ENCODE measurements around the gene ATP5F1D. TPM values are rescaled to one million over a fixed set of nuclear protein-coding genes. Genes with fewer than 3 reads are reported as not detected.
"Not testable (repeated sequence)": the region's sequence is repeated elsewhere in the genome, so short reads cannot be mapped to it uniquely, and the experiment has no call there.

Gene ATP5F1D
- 100 to 1,000 TPM; 151 to 166 TPM for total RNA-seq

DNA sequence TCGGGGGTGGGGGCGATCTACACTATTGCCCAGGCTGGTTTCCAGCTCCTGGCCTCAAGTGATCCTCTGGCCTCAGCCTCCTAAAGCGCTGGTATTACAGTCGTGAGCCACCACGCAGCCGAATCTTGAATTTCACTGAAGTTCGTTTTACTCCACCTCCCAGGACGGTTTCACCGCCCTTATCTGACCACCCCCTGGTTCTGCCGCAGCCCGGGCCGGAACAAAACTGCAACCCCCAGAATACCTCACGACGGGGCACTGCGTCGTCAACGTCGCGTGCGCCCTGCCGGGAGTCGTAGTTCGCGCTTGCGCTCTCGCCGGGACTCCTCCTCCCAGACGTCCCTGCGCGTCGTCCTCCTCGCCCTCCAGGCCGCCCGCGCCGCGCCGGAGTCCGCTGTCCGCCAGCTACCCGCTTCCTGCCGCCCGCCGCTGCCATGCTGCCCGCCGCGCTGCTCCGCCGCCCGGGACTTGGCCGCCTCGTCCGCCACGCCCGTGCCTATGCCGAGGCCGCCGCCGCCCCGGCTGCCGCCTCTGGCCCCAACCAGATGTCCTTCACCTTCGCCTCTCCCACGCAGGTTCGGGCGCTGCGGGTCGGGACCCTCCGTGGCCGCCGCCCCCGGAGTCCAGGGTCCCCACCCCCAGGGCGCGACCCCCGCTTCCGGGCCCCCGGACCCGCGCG, at the start of gene ATP5F1D:
TSS of gene ATP5F1D (plus strand) at position 335 of the 679 bp plus-strand sequence. CDS start at position 435, 100 bp downstream.
- Mint-ChIP-seq H3K36me3 (ENCODE audit: low read depth) (peaks cover 11% of the 10 kb centered on the region), H3K4me1 (peaks cover 45% of the 10 kb centered on the region), H3K4me3 (peak within 1 kb of the TSS; percentile 86), H3K9me3 (no peaks in the 10 kb centered on the region), H3K27me3 (peaks cover 20% of the 10 kb centered on the region), H3K27ac (peak within 1 kb of the TSS; percentile 92)
- DNase-seq = peak; percentile 90
- CTCF ChIA-PET = interaction anchor here (1.2 to 7.5 kb wide), 5 partner anchors 16 to 257 kb away, joined by 3 to 299 read pairs (median 6); partner anchors contain the start of genes CIRBP, FAM174C and WDR18
- POLR2A ChIA-PET = interaction anchor here (0.7 to 1.5 kb wide), 3 partner anchors 12 to 49 kb away, joined by 3 to 8 read pairs (median 4); partner anchors contain the start of gene CIRBP

DNA sequence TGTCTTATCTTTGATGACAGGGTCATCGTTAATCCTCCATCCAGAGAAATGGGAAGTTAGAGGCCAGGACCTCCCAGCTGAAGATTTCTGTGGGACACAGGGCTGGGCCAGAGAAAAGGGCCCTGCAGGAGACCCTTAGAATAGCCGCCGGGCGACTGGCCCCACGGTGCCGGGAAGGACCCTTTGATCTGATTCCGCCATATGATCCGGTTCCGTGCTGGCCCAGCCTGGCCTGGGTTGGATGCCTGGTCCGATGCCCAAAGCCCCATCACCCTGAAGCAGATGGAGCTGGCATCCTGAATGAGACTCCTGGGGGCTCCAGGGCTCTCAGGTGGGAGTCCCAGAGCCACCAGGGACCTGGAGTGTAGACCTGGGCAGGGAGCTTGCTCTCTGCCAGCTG, 42.0 kb upstream of the ATP5F1D start:
- no peaks in the 10 kb centered on the region for H3K27me3 Mint-ChIP-seq
- ChIA-PET CTCF (interaction anchor here (0.6 to 1.4 kb wide), 3 partner anchors 98 to 401 kb away, joined by 3 to 4 read pairs (median 3); no protein-coding TSS in a partner anchor), POLR2A (no interaction called here)
- H3K4me1 Mint-ChIP-seq = peaks cover 14% of the 10 kb centered on the region
- no peak for DNase-seq
- H3K9me3 Mint-ChIP-seq = no peaks in the 10 kb centered on the region
- no peaks in the 10 kb centered on the region for H3K36me3 Mint-ChIP-seq (ENCODE audit: low read depth)
- H3K4me3 Mint-ChIP-seq = no peak overlapping the region
- no peak overlapping the region for H3K27ac Mint-ChIP-seq

DNA sequence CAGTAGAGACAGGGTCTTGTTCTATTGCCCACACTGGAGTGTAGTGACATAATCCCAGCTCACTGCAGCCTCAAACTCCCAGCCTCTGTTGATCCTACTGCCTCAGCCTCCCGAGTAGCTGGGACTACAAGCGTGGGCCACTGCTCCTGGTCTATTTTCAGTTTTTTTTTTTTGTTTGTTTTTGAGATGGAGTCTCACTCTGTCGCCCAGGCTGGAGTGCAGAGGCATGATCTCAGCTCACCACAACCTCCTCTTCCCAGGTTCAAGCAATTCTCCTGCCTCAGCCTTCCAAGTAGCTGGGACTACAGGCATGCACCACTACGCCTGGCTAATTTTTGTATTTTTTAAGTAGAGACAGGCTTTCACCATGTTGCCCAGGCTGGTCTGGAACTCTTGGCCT, 40.9 kb upstream of the ATP5F1D start:
- H3K27ac Mint-ChIP-seq = not testable (repeated sequence)

DNA sequence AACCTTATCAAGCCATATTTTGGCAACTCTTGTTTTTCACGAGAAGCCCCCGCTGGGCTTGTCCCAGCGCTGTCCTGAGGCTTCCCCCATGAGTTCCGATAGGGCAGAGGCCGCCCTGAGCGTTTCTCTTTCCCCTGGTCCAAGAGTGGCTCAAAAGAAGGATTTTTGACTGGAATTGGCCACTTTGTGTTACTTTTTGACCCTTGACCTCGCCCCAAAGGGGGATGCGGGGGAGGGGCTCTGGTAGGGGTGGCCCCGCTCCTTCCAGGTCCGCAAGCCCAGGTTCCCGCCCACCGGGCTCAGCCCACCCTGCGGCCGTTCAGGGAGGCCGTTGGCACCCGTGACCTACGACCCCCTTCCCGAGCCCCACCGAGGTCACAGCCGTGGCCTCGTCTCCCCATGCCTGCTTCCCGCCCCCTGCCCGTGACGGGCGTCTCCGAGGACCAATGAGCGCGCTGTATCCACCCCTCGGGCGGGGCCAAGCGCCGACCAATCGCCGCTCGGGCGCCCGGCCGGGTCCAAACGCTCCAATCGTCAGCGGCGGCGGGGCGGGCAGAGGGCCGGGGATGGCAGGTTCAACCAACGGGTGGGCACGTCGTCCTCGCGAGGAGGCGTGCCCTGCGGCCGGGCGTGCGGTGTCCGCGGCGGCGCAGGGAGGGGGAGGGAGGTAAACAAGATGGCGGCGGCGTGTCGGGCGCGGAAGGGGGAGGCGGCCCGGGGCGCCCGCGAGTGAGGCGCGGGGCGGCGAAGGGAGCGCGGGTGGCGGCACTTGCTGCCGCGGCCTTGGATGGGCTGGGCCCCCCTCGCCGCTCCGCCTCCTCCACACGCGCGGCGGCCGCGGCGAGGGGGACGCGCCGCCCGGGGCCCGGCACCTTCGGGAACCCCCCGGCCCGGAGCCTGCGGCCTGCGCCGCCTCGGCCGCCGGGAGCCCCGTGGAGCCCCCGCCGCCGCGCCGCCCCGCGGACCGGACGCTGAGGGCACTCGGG, 36.1 kb upstream of the ATP5F1D start, which contains the start of gene STK11:
TSS of gene STK11 (plus strand) at position 665 of the 986 bp plus-strand sequence. CDS start 1,136 bp downstream, outside the sequence.
- CTCF ChIA-PET = interaction anchor here (1.7 kb wide), 1 partner anchor 9 kb away, joined by 5 read pairs; no protein-coding TSS in a partner anchor
- Mint-ChIP-seq H3K4me3 (peak within 1 kb of the TSS; percentile 97), H3K4me1 (peaks cover 30% of the 10 kb centered on the region), H3K9me3 (no peaks in the 10 kb centered on the region), H3K27me3 (no peaks in the 10 kb centered on the region), H3K36me3 (ENCODE audit: low read depth) (peaks cover 22% of the 10 kb centered on the region), H3K27ac (peak within 1 kb of the TSS; percentile 89)
- DNase-seq = peak; percentile 99
- POLR2A ChIA-PET = no interaction called here

More for the DNA sequence above, 40.9 kb upstream of the ATP5F1D start:
- POLR2A ChIA-PET; H3K36me3 Mint-ChIP-seq (ENCODE audit: low read depth); H3K4me3 Mint-ChIP-seq; H3K9me3 Mint-ChIP-seq; H3K27me3 Mint-ChIP-seq; DNase-seq: not testable (repeated sequence)
- peaks cover 16% of the 10 kb centered on the region for H3K4me1 Mint-ChIP-seq
- CTCF ChIA-PET = interaction anchor here (0.9 to 1.4 kb wide), 2 partner anchors 13 to 170 kb away, joined by 3 to 4 read pairs; no protein-coding TSS in a partner anchor

DNA sequence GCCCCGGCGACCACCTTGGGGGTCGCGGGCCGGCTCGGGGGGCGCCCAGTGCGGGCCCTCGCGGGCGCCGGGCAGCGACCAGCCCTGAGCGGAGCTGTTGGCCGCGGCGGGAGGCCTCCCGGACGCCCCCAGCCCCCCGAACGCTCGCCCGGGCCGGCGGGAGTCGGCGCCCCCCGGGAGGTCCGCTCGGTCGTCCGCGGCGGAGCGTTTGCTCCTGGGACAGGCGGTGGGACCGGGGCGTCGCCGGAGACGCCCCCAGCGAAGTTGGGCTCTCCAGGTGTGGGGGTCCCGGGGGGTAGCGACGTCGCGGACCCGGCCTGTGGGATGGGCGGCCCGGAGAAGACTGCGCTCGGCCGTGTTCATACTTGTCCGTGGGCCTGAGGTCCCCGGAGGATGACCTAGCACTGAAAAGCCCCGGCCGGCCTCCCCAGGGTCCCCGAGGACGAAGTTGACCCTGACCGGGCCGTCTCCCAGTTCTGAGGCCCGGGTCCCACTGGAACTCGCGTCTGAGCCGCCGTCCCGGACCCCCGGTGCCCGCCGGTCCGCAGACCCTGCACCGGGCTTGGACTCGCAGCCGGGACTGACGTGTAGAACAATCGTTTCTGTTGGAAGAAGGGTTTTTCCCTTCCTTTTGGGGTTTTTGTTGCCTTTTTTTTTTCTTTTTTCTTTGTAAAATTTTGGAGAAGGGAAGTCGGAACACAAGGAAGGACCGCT, 35.2 kb upstream of the ATP5F1D start:
- Mint-ChIP-seq H3K4me3 (peak overlapping the region; percentile 97), H3K36me3 (ENCODE audit: low read depth) (peaks cover 23% of the 10 kb centered on the region), H3K9me3 (no peaks in the 10 kb centered on the region), H3K4me1 (peaks cover 34% of the 10 kb centered on the region), H3K27me3 (no peaks in the 10 kb centered on the region), H3K27ac (peak overlapping the region; percentile 89)
- ChIA-PET CTCF (interaction anchor here (1.0 to 1.4 kb wide), 2 partner anchors 38 to 113 kb away, joined by 3 to 6 read pairs; no protein-coding TSS in a partner anchor), POLR2A (interaction anchor here (0.6 kb wide), 1 partner anchor 658 kb away, joined by 3 read pairs; no protein-coding TSS in a partner anchor)
- no peak for DNase-seq

DNA sequence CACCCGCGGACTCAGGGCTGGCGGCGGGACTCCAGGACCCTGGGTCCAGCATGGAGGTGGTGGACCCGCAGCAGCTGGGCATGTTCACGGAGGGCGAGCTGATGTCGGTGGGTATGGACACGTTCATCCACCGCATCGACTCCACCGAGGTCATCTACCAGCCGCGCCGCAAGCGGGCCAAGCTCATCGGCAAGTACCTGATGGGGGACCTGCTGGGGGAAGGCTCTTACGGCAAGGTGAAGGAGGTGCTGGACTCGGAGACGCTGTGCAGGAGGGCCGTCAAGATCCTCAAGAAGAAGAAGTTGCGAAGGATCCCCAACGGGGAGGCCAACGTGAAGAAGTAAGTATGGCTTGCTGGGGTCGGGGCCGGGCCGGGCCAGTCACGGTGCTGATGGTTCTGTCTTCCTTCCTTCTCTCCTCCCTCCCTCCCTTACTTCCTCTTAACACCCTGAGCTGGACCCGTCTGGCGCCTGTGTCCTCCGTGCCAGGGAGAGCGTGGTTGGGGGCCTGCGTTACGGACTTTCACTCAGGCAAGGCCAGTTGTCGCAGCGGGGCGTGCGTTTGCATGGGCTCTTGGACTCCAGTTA, 34.6 kb upstream of the ATP5F1D start:
- Mint-ChIP-seq H3K9me3 (no peaks in the 10 kb centered on the region), H3K27ac (peak overlapping the region; percentile 89), H3K27me3 (no peaks in the 10 kb centered on the region), H3K4me1 (peaks cover 39% of the 10 kb centered on the region), H3K4me3 (peak overlapping the region; percentile 97), H3K36me3 (ENCODE audit: low read depth) (peaks cover 26% of the 10 kb centered on the region)
- DNase-seq = peak; percentile 42
- ChIA-PET CTCF (interaction anchor here (1.0 to 1.4 kb wide), 2 partner anchors 37 to 113 kb away, joined by 3 to 6 read pairs; no protein-coding TSS in a partner anchor), POLR2A (interaction anchor here (0.6 kb wide), 1 partner anchor 658 kb away, joined by 3 read pairs; no protein-coding TSS in a partner anchor)

DNA sequence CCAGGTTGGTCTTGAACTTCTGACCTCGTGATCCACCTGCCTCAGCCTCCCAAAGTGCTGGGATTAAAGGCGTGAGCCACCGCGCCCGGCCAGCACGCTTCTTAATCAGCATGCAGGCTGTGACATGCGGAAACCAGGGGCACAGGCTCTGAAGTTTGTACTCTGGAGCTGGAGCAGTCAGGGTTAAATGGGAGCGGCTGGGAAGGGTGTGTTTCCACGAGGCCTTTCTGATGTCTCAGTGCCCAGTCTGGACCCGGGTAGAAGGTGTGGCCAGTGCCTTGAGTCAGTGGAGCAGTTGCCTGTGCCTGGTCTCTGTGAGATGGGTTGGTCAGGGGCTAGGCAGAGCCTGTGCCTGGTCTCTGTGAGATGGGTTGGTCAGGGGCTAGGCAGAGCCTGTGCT, 32.7 kb upstream of the ATP5F1D start:
- H3K4me3 Mint-ChIP-seq = peak overlapping the region; percentile 97
- POLR2A ChIA-PET, H3K27me3 Mint-ChIP-seq, H3K9me3 Mint-ChIP-seq, H3K27ac Mint-ChIP-seq, DNase-seq: not testable (repeated sequence)
- H3K36me3 Mint-ChIP-seq (ENCODE audit: low read depth) = peaks cover 32% of the 10 kb centered on the region
- CTCF ChIA-PET = interaction anchor here (1.9 kb wide), 1 partner anchor 36 kb away, joined by 6 read pairs; no protein-coding TSS in a partner anchor
- peaks cover 37% of the 10 kb centered on the region for H3K4me1 Mint-ChIP-seq

DNA sequence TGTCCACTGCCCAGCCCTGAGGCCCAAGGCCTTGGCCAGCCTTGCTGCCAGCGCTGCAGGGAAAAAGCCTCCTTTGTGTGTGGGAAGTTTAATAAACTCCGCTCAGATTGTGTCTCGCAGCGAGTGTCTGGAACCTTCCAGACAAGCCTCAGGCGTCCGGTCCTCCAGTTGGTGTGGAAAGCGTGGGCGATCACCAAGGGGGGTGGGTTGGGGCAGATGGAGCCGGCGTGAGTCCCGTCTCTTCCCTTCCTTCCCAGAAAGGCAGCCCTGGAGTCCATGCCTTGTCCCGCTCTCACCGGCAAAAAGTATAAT, 31.4 kb upstream of the ATP5F1D start:
- CTCF ChIA-PET = interaction anchor here (1.9 kb wide), 2 partner anchors 34 to 97 kb away, joined by 5 to 6 read pairs; no protein-coding TSS in a partner anchor

DNA sequence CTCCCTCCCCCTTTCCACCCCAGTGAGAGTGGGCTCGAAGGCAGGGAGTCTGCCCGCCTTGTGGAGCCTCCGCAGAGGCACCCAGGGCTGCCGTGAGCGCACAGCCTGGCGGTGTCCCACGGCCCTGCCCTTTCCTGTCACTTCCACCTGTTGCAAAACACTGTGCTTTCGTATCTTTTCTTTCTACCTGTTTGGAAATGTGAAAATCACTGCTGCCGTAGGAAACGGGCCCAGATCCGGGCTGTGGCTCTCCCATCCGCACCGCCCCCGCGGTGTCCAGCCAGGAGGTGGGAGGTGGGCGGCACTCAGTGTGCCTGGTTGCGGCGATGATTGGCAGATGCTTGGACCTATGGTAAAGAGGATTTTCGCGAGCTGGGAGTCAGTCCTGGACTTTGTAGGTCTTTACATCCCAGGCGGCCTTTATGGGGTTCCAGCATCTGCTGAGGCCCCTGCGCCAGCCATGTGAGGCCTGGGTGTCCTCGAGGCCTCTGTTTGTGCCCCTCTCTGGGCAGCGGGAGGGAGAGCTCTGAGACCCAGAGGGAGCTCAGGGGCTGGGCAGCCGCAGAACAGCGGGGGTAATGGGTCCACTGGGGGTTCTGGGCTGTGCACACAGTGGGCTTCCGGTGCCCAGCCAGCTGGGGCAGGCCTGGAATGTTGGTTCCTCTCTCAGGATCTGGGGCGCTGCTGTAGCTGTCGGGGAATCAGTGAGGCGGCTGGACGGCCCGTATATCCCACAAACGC, 29.9 kb upstream of the ATP5F1D start:
- no peaks in the 10 kb centered on the region for H3K9me3 Mint-ChIP-seq
- no peak overlapping the region for H3K4me3 Mint-ChIP-seq
- POLR2A ChIA-PET = no interaction called here
- peaks cover 39% of the 10 kb centered on the region for H3K4me1 Mint-ChIP-seq
- H3K36me3 Mint-ChIP-seq (ENCODE audit: low read depth) = peaks cover 32% of the 10 kb centered on the region
- CTCF ChIA-PET = interaction anchor here (0.6 to 2.9 kb wide), 6 partner anchors 8 to 677 kb away, joined by 4 to 11 read pairs (median 5); no protein-coding TSS in a partner anchor
- peak overlapping the region; percentile 55 for H3K27ac Mint-ChIP-seq
- DNase-seq = no peak
- H3K27me3 Mint-ChIP-seq = no peaks in the 10 kb centered on the region

More for the DNA sequence above, 31.4 kb upstream of the ATP5F1D start:
- Mint-ChIP-seq H3K4me1 (peaks cover 39% of the 10 kb centered on the region), H3K27ac (no peak overlapping the region), H3K36me3 (ENCODE audit: low read depth) (peaks cover 33% of the 10 kb centered on the region), H3K27me3 (no peaks in the 10 kb centered on the region), H3K9me3 (no peaks in the 10 kb centered on the region), H3K4me3 (no peak overlapping the region)
- DNase-seq = no peak
- POLR2A ChIA-PET = no interaction called here

DNA sequence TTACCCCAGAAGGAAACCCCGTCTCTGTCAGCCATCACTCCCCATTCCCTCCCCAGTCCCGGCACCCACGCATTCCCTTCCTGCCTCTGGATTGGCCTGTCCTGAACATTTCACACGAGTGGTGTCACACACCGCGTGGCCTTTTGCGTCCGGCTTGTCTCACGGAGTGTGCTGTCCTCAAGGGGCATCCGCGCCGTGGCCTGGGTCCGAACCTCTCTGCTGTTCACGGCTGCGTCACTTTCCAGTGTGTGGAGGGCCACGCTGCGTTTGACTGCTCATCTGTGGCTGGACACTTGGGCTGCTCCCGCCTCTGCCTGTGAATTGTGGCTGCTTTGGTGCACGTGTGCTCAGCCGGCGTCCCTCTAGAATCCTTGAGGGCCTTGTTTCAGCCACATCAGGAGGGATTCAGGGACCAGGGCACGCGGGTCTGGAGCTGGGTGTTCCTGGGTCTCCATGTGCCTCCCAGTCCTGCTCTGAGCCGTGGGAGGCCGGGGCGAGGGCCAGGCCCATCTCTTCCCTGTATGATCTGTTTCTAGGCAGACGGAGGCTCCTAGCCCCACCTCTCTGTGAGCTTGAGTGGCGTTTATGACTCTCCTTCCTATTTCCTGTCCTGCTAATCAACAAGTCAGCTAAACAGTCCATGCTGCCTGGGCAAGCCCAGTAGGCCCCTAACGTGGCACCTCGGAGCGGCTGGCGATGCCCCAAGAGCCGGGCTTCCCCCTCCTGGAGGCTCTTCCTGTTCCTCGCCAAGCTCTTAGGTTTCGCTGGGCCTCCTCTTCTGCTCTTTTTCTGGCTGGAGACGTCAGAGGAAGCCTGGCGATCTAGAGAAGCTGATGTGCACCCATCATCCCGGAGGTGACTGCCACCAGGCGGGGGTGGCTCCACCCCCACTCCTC, 27.9 kb upstream of the ATP5F1D start:
- H3K4me3 Mint-ChIP-seq = peak overlapping the region; percentile 65
- POLR2A ChIA-PET = interaction anchor here (0.6 to 0.8 kb wide), 2 partner anchors 25 to 55 kb away, joined by 3 to 4 read pairs; partner anchors contain the start of gene CIRBP
- no peaks in the 10 kb centered on the region for H3K9me3 Mint-ChIP-seq
- no peaks in the 10 kb centered on the region for H3K27me3 Mint-ChIP-seq
- CTCF ChIA-PET = interaction anchor here (0.6 to 2.9 kb wide), 9 partner anchors 9 to 806 kb away, joined by 3 to 11 read pairs (median 3); no protein-coding TSS in a partner anchor
- peaks cover 19% of the 10 kb centered on the region for H3K36me3 Mint-ChIP-seq (ENCODE audit: low read depth)
- peak; percentile 63 for DNase-seq
- peaks cover 41% of the 10 kb centered on the region for H3K4me1 Mint-ChIP-seq
- H3K27ac Mint-ChIP-seq = peak overlapping the region; percentile 96
